Measurements from ENCODE around the gene RECK. TPM values are rescaled to one million over a fixed set of nuclear protein-coding genes. Genes with fewer than 3 reads are reported as not detected.
"Not testable (repeated sequence)": the region's sequence is repeated elsewhere in the genome, so short reads cannot be mapped to it uniquely, and the experiment has no call there.

RECK gene
- polyA plus RNA-seq, 6 donors from 2014 or later, result 7.9 to 14.2 (median 11.2) TPM

- peak; percentile 54 for DNase-seq
- Mint-ChIP-seq H3K27ac (peak overlapping the region; percentile 88 to 98 (median 95)), H3K4me3 (peak overlapping the region in 7 of 8 donors; percentile 28 to 78 (median 49)), H3K4me1 (peaks cover 38 to 54% (median 46%) of the 10 kb centered on the region in 3 donors), H3K36me3 (peaks cover 0 to 16% of the 10 kb centered on the region in 2 donors), H3K9me3 (peaks cover 0 to 4% (median 0%) of the 10 kb centered on the region in 7 donors), H3K27me3 (no peaks in the 10 kb centered on the region)
- ATAC-seq (ENCODE audit: low read depth in 2 of 2), result peak; percentile 23 to 32
These were observed 117.7 kb downstream of the RECK start for GRCh38 chr9:36154331-36154952.

DNA sequence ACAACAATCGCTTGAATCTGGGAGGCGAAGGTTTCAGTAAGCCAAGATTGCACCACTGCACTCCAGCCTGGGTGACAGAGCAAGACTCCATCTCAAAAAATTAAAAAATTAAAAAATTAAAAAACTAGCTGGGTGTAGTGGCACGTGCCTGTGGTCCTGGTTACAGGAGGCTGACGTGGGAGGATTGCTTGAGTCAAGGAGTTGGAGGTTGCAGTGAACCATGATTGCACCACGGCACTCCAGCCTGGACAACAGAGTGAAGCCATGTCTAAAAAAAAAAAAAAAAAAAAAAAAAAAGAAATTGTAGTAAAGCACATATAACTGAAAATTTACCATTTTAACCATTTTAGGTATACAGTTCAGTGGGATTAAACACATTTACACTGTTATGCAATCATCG is 119.4 kb downstream of the RECK start:
- no peaks in the 10 kb centered on the region for H3K27me3 Mint-ChIP-seq
- peaks cover 30 to 38% (median 33%) of the 10 kb centered on the region in 3 donors for H3K4me1 Mint-ChIP-seq
- DNase-seq (no peak), ATAC-seq (ENCODE audit: low read depth in 2 of 2) (no peak)
- H3K4me3 Mint-ChIP-seq, result no peak overlapping the region
- peaks cover 0 to 23% of the 10 kb centered on the region in 2 donors for H3K36me3 Mint-ChIP-seq
- H3K27ac Mint-ChIP-seq, result peak overlapping the region in 1 of 6 donors; percentile 43
- peaks cover 0 to 4% (median 0%) of the 10 kb centered on the region in 7 donors for H3K9me3 Mint-ChIP-seq

- Mint-ChIP-seq H3K27me3 (no peaks in the 10 kb centered on the region), H3K9me3 (peaks cover 0 to 4% (median 0%) of the 10 kb centered on the region in 7 donors), H3K27ac (no peak overlapping the region), H3K4me1 (peaks cover 18 to 19% (median 18%) of the 10 kb centered on the region in 3 donors), H3K4me3 (no peak overlapping the region), H3K36me3 (peaks cover 0 to 23% of the 10 kb centered on the region in 2 donors)
- no peak for DNase-seq
- ATAC-seq (ENCODE audit: low read depth in 2 of 2), result no peak
These were observed 121.4 kb downstream of the RECK start for GRCh38 chr9:36158122-36158521.

GRCh38 chr9:36158917-36159316 is 122.2 kb downstream of the RECK start:
- no peak overlapping the region for H3K4me3 Mint-ChIP-seq
- peaks cover 0 to 23% of the 10 kb centered on the region in 2 donors for H3K36me3 Mint-ChIP-seq
- no peak for ATAC-seq (ENCODE audit: low read depth in 2 of 2)
- no peaks in the 10 kb centered on the region for H3K27me3 Mint-ChIP-seq
- DNase-seq, result no peak
- H3K27ac Mint-ChIP-seq, result no peak overlapping the region
- peaks cover 10 to 13% (median 12%) of the 10 kb centered on the region in 3 donors for H3K4me1 Mint-ChIP-seq
- peaks cover 0 to 4% (median 0%) of the 10 kb centered on the region in 7 donors for H3K9me3 Mint-ChIP-seq

DNA sequence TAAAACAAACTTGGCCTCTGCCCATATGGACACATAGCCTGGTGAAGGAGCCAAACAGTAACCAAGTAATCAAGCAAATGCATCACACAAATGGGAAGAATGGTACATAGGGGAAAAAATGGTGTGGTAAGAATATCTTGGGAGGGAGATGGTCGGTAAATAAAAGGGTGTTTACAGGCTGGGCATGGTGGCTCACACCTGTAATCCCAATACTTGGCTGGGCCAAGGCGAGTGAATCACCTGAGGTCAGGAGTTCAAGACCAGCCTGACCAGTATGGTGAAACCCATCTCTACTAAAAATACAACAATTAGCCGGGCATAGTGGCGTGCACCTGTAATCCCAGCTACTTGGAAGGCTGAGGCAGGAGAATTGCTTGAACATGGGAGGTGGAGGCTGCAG is 122.8 kb downstream of the RECK start:
- not testable (repeated sequence) for ATAC-seq (ENCODE audit: low read depth in 2 of 2); H3K27me3 Mint-ChIP-seq; DNase-seq; H3K4me1 Mint-ChIP-seq; H3K27ac Mint-ChIP-seq; H3K9me3 Mint-ChIP-seq; H3K4me3 Mint-ChIP-seq
- peaks cover 0 to 23% of the 10 kb centered on the region in 2 donors for H3K36me3 Mint-ChIP-seq

- not testable (repeated sequence) for H3K9me3 Mint-ChIP-seq; H3K27me3 Mint-ChIP-seq; H3K4me3 Mint-ChIP-seq; ATAC-seq (ENCODE audit: low read depth in 2 of 2); H3K4me1 Mint-ChIP-seq; DNase-seq
- H3K36me3 Mint-ChIP-seq, result peaks cover 0 to 23% of the 10 kb centered on the region in 2 donors
- peak overlapping the region in 3 of 6 donors; percentile 26 to 88 (median 82) for H3K27ac Mint-ChIP-seq
These were observed 123.4 kb downstream of the RECK start for GRCh38 chr9:36160126-36160525.

DNA sequence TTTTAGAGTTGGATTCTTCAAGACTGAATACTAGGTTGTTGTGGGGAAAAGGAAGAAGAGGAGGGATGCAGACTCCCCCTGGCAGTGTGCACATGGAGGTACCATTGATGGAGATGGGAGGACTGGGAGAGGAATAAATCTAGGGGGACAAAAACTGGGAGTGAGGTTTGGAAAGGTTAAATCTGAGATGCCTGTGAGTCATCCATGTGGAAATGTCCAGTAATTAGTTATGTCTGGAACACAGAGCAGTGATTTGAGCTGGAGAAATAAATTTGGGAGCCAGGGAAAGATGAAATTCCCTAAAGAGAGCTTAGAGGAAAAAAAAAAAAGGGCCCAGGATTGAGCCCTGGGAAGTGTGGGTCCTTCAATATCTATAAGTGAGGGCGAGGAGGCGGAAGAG is 124.5 kb downstream of the RECK start:
- Mint-ChIP-seq H3K9me3 (peaks cover 0 to 4% (median 0%) of the 10 kb centered on the region in 7 donors), H3K27me3 (no peaks in the 10 kb centered on the region), H3K4me3 (no peak overlapping the region), H3K36me3 (peaks cover 0 to 23% of the 10 kb centered on the region in 2 donors), H3K27ac (peak overlapping the region in 2 of 6 donors; percentile 57 to 75), H3K4me1 (peaks cover 0 to 4% (median 3%) of the 10 kb centered on the region in 3 donors)
- DNase-seq (no peak), ATAC-seq (ENCODE audit: low read depth in 2 of 2) (no peak)

- Mint-ChIP-seq H3K4me3 (no peak overlapping the region), H3K4me1 (peaks cover 0 to 9% (median 7%) of the 10 kb centered on the region in 3 donors), H3K27ac (peak overlapping the region in 1 of 6 donors; percentile 40), H3K9me3 (no peaks in the 10 kb centered on the region), H3K27me3 (no peaks in the 10 kb centered on the region), H3K36me3 (peaks cover 0 to 23% of the 10 kb centered on the region in 2 donors)
- no peak for ATAC-seq (ENCODE audit: low read depth in 2 of 2)
- DNase-seq, result no peak
These were observed 125.6 kb downstream of the RECK start for GRCh38 chr9:36162211-36162738.

DNA sequence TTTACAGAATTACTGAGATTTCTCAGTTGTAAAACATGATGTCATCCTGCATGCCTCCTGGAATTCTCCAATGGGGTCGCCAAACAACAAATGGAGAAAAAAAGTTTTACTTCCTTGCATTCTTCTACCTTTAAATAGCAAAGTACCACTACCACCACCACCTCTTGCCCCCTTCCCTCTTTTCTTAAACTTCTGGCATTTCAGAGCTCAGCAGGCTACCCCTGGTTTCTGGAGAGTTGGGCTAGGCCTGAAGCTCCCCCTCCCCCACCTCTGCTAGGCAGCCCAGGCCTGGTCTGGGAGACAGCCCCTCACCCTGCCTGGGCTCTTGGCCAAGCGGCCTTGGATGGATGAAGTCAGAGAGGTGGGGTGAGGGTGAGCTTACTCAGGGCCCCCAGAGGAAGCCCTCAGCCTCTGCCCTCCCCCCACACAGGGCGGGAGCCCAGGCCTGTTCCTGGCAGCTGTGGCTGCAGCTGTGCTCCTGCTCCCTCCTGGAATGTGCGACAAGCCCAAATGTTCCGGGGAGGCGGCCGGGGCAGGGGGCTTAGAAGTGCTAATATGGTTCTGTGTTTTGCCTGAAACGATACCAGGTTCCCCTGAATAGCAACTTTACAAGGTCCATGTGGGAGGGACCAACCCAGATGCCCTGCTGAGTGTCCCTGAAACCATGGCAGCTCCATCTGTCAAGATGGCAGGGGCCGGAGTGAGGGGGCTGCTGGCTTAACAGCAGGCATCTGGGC is 126.5 kb downstream of the RECK start:
- no peak for ATAC-seq (ENCODE audit: low read depth in 2 of 2)
- no peak for DNase-seq
- Mint-ChIP-seq H3K27me3 (no peaks in the 10 kb centered on the region), H3K36me3 (peaks cover 0 to 20% of the 10 kb centered on the region in 2 donors), H3K9me3 (no peaks in the 10 kb centered on the region), H3K4me1 (peaks cover 0 to 9% (median 7%) of the 10 kb centered on the region in 3 donors), H3K27ac (peak overlapping the region in 1 of 6 donors; percentile 53), H3K4me3 (no peak overlapping the region)

GRCh38 chr9:36163786-36164170 is 127.1 kb downstream of the RECK start:
- H3K27ac Mint-ChIP-seq, result peak overlapping the region in 2 of 6 donors; percentile 37 to 82

GRCh38 chr9:36164372-36164771 is 127.7 kb downstream of the RECK start:
- Mint-ChIP-seq H3K36me3 (peaks cover 0 to 8% of the 10 kb centered on the region in 2 donors), H3K27ac (peak overlapping the region in 1 of 6 donors; percentile 21), H3K4me1 (peaks cover 0 to 9% (median 7%) of the 10 kb centered on the region in 3 donors), H3K4me3 (peak overlapping the region in 1 of 8 donors; percentile 17), H3K9me3 (no peaks in the 10 kb centered on the region), H3K27me3 (peaks cover 0 to 5% (median 3%) of the 10 kb centered on the region in 3 donors)
- ATAC-seq (ENCODE audit: low read depth in 2 of 2) (no peak), DNase-seq (no peak)

More at GRCh38 chr9:36163786-36164170, 127.1 kb downstream of the RECK start:
- no peak for DNase-seq
- H3K27me3 Mint-ChIP-seq, result no peaks in the 10 kb centered on the region
- peaks cover 0 to 9% (median 7%) of the 10 kb centered on the region in 3 donors for H3K4me1 Mint-ChIP-seq
- ATAC-seq (ENCODE audit: low read depth in 2 of 2), result no peak
- H3K9me3 Mint-ChIP-seq, result no peaks in the 10 kb centered on the region
- peaks cover 0 to 14% of the 10 kb centered on the region in 2 donors for H3K36me3 Mint-ChIP-seq
- H3K4me3 Mint-ChIP-seq, result peak overlapping the region in 1 of 8 donors; percentile 12

GRCh38 chr9:36164989-36165388 is 128.3 kb downstream of the RECK start:
- Mint-ChIP-seq H3K4me1 (peaks cover 0 to 9% (median 7%) of the 10 kb centered on the region in 3 donors), H3K9me3 (no peaks in the 10 kb centered on the region), H3K36me3 (peaks cover 0 to 7% of the 10 kb centered on the region in 2 donors), H3K4me3 (peak overlapping the region in 4 of 8 donors; percentile 21 to 73 (median 67)), H3K27me3 (peaks cover 3 to 10% (median 4%) of the 10 kb centered on the region in 3 donors), H3K27ac (peak overlapping the region in 2 of 6 donors; percentile 15 to 21)
- DNase-seq (no peak), ATAC-seq (ENCODE audit: low read depth in 2 of 2) (no peak)

GRCh38 chr9:36165826-36166167 is 129.1 kb downstream of the RECK start:
- no peaks in the 10 kb centered on the region for H3K9me3 Mint-ChIP-seq
- peak overlapping the region in 7 of 8 donors; percentile 24 to 70 (median 69) for H3K4me3 Mint-ChIP-seq
- H3K4me1 Mint-ChIP-seq, result peaks cover 0 to 9% (median 7%) of the 10 kb centered on the region in 3 donors
- ATAC-seq (ENCODE audit: low read depth in 2 of 2), result no peak
- H3K36me3 Mint-ChIP-seq, result no peaks in the 10 kb centered on the region
- H3K27me3 Mint-ChIP-seq, result peaks cover 4 to 11% (median 10%) of the 10 kb centered on the region in 3 donors
- H3K27ac Mint-ChIP-seq, result no peak overlapping the region
- no peak for DNase-seq

Measured in naive B cell (primary cell).